SK-N-MC (cell line): ENCODE data around the gene FKBP7.

Source experiments
- EZH2 ChIP-seq: fragments of 200-600 bp; sonication (generic); IDR thresholded peaks from one replicate; pipeline ENCODE4 v1.6.1; 2017; ENCODE audit warnings: antibody characterized with exemption
- FOXP2 ChIP-seq: optimal IDR thresholded peaks from 2 replicates; pipeline ENCODE3; 2011; ENCODE audit warnings: mild to moderate bottlenecking, moderate library complexity; ENCODE audit not compliant: insufficient read depth; ENCODE audit errors: extremely low read length, control extremely low read depth
- POLR2AphosphoS5 ChIP-seq: IDR thresholded peaks from 2 replicates; pipeline ENCODE4 v1.6.1; 2012; ENCODE audit warnings: mild to moderate bottlenecking, low read depth, low read length, borderline replicate concordance

- TF ChIP-seq EZH2 (no peak), POLR2AphosphoS5 (no peak), FOXP2 (no peak)
These were observed 4.0 kb upstream of the FKBP7 start for GRCh38 chr2:178482437-178482836.
